LNCaP clone FGC (cell line): ENCODE results near the gene CPA4.

ENCODE experiments used
- DNase-seq: peaks from one replicate; pipeline ENCODE4 v3.0.0-alpha.2; 2011; ENCODE audit warnings: low read depth
- H3K4me3 ChIP-seq: 2 replicates; pipeline ENCODE4 v1.5.1; 2011; ENCODE audit warnings: mild to moderate bottlenecking, low read depth, low read length, control low read depth
- CTCF ChIP-seq: IDR thresholded peaks from 2 replicates; pipeline ENCODE4 v1.5.1; 2012; ENCODE audit warnings: mild to moderate bottlenecking; ENCODE audit not compliant: control insufficient read depth, insufficient read depth; ENCODE audit errors: extremely low read depth

CPA4 gene

GRCh38 chr7:130272381-130273080, 20.4 kb upstream of the CPA4 start:
- no peak for DNase-seq
- H3K4me3 ChIP-seq = no peak overlapping the region
- TF ChIP-seq CTCF = no peak

- DNase-seq = no peak
- no peak overlapping the region for H3K4me3 ChIP-seq
- TF ChIP-seq CTCF = no peak
Observed at GRCh38 chr7:130273081-130273932, 19.7 kb upstream of the CPA4 start.

GRCh38 chr7:130273933-130274255, 19.1 kb upstream of the CPA4 start:
- DNase-seq = no peak
- TF ChIP-seq CTCF = no peak
- H3K4me3 ChIP-seq = no peak overlapping the region

GRCh38 chr7:130274296-130274695, 18.7 kb upstream of the CPA4 start:
- TF ChIP-seq CTCF = no peak
- no peak overlapping the region for H3K4me3 ChIP-seq
- DNase-seq = no peak

GRCh38 chr7:130274983-130275591, 17.9 kb upstream of the CPA4 start:
- no peak overlapping the region for H3K4me3 ChIP-seq
- no peak for TF ChIP-seq CTCF
- DNase-seq = no peak

- TF ChIP-seq CTCF = no peak
- DNase-seq = no peak
- no peak overlapping the region for H3K4me3 ChIP-seq
Observed at GRCh38 chr7:130275826-130276297, 17.1 kb upstream of the CPA4 start.
